HepG2 (cell line): ENCODE data around the gene CCNQ. TPM values are rescaled to one million over a fixed set of nuclear protein-coding genes. Genes with fewer than 3 reads are reported as not detected.

Experiments
- ATAC-seq: fragments of 200-7000 bp; cut with Tn5 transposase; 3 replicates; pipeline ENCODE4 v1.9.1; 2020; ENCODE audit warnings: mild to moderate bottlenecking, moderate library complexity
- BruUV-seq: library from RNA; stranded (reverse); fragments of 400-500 nt; replicated peaks from 2 replicates; lab custom pipeline; 2021; lab: Mats Ljungman, UMichigan
- CTCF ChIA-PET: fragments of 300-600 bp; formaldehyde crosslinking; extraction: SDS; loops from one replicate; lab custom pipeline; 2021; ENCODE audit warnings: low total read pairs, inconsistent platforms, low intra/inter-chr PET ratio; lab: Yijun Ruan, JAX
- POLR2A ChIA-PET: fragments of 350-600 bp; sonication (Branson Sonifier 250); formaldehyde crosslinking; loops from one replicate; lab custom pipeline; 2020; ENCODE audit warnings: antibody characterized with exemption, inconsistent platforms; lab: Yijun Ruan, JAX
- DNase-seq: peaks from one replicate; pipeline ENCODE4 v3.0.0-alpha.2; 2015; ENCODE audit warnings: low spot score
- FAIRE-seq: peaks from 3 replicates; lab custom pipeline; 2011; peaks lifted over from hg19 to GRCh38; lab: Jason Lieb, UNC
- H2AFZ ChIP-seq: one replicate; pipeline ENCODE4 v1.6.1; 2011; ENCODE audit warnings: low read length, inconsistent platforms
- H3K27ac ChIP-seq: fragments of 300-600 bp; 3 replicates; pipeline ENCODE4 v1.8.0; 2011; ENCODE audit warnings: mixed run types, mild to moderate bottlenecking, mixed read lengths, low read length, inconsistent platforms; ENCODE audit not compliant: insufficient read depth; ENCODE audit errors: extremely low read length
- H3K27me3 ChIP-seq, 2 experiments: fragments of 200-600 bp in 1 of 2; 2 replicates in 1 of 2; 3 replicates in 1 of 2; pipeline versions ENCODE4 v1.6.0 to v1.8.0; 2011; ENCODE audit warnings: low read length in 2 of 2, mild to moderate bottlenecking in 2 of 2, moderate library complexity in 2 of 2, inconsistent platforms in 1 of 2; ENCODE audit not compliant: insufficient read depth in 2 of 2, control insufficient read depth in 1 of 2
- H3K36me3 ChIP-seq, 2 experiments: fragments of 200-600 bp in 1 of 2; replicated peaks in 1 of 2; 2 replicates in 1 of 2; 3 replicates in 1 of 2; pipeline versions ENCODE4 v1.5.1 to v1.8.0; 2011; ENCODE audit warnings: low read length in 2 of 2, inconsistent platforms in 1 of 2; ENCODE audit not compliant: insufficient read depth in 2 of 2, control insufficient read depth in 1 of 2
- H3K4me1 ChIP-seq: 2 replicates; pipeline ENCODE4 v1.5.1; 2012; ENCODE audit warnings: low read length, inconsistent platforms; ENCODE audit not compliant: insufficient read depth
- H3K4me2 ChIP-seq: 2 replicates; pipeline ENCODE4 v1.6.0; 2011; ENCODE audit warnings: low read depth, low read length, inconsistent platforms
- H3K4me3 ChIP-seq, 3 experiments: fragments of 200-600 bp in 1 of 3; sonication (generic), shearing (Covaris generic) in 1 of 3; replicated peaks in 1 of 3; 2 replicates each; pipeline ENCODE4 v1.5.1; 2011 to 2016; ENCODE audit warnings: low read length in 3 of 3, inconsistent platforms in 2 of 3, low read depth in 2 of 3, mild to moderate bottlenecking in 2 of 3, control low read depth in 1 of 3, mixed read lengths in 1 of 3; ENCODE audit not compliant: insufficient read depth in 1 of 3
- H3K79me2 ChIP-seq: one replicate; pipeline ENCODE4 v1.6.1; 2011; ENCODE audit warnings: low read length, inconsistent platforms; ENCODE audit not compliant: insufficient read depth
- H3K9ac ChIP-seq: 2 replicates; pipeline ENCODE4 v1.6.0; 2011; ENCODE audit warnings: mild to moderate bottlenecking, low read depth, low read length, inconsistent platforms; ENCODE audit not compliant: insufficient read depth
- H3K9me3 ChIP-seq: 2 replicates; pipeline ENCODE4 v1.5.1; 2012; ENCODE audit warnings: mild to moderate bottlenecking, low read length
- H4K20me1 ChIP-seq: 2 replicates; pipeline ENCODE4 v1.6.0; 2011; ENCODE audit warnings: inconsistent platforms, mild to moderate bottlenecking, low read length, moderate library complexity; ENCODE audit not compliant: insufficient read depth
- AHR ChIP-seq: IDR thresholded peaks from 2 replicates; pipeline ENCODE4 v1.6.1; 2018; ENCODE audit warnings: missing genetic modification reagents, missing compliant biosample characterization
- ATF7-NPFF ChIP-seq: sonication (generic); formaldehyde crosslinking; IDR thresholded peaks from 2 replicates; pipeline ENCODE4 v1.8.1; 2023; ENCODE audit warnings: mild to moderate bottlenecking, low read depth, missing genetic modification reagents, moderate library complexity
- CEBPZ ChIP-seq: IDR thresholded peaks from 2 replicates; pipeline ENCODE4 v1.6.1; 2012; ENCODE audit warnings: low read length, improper control_type of control experiment
- DBP ChIP-seq: sonication (generic); formaldehyde crosslinking; IDR thresholded peaks from 2 replicates; pipeline ENCODE4 v1.4.0; 2020; ENCODE audit warnings: missing genetic modification reagents; ENCODE audit errors: not compliant biosample characterization
- FLYWCH1 ChIP-seq: sonication (generic); formaldehyde crosslinking; IDR thresholded peaks from 2 replicates; pipeline ENCODE4 v1.8.1; 2023; ENCODE audit warnings: mild to moderate bottlenecking, missing genetic modification reagents
- HINFP ChIP-seq: sonication (generic); formaldehyde crosslinking; IDR thresholded peaks from 2 replicates; pipeline ENCODE4 v1.4.0; 2020; ENCODE audit warnings: low read depth, mild to moderate bottlenecking, missing genetic modification reagents
- KAT8 ChIP-seq: IDR thresholded peaks from 2 replicates; pipeline ENCODE4 v1.6.1; 2016; ENCODE audit warnings: missing genetic modification reagents, missing compliant biosample characterization
- NFE2L1 ChIP-seq: sonication (generic); formaldehyde crosslinking; IDR thresholded peaks from 2 replicates; pipeline ENCODE4 v1.4.0; 2020; ENCODE audit warnings: missing genetic modification reagents, mild to moderate bottlenecking, borderline replicate concordance
- POLR2A ChIP-seq, 2 experiments: IDR thresholded peaks; 2 replicates each; pipeline ENCODE4 v1.6.1; 2011; ENCODE audit warnings: low read depth in 2 of 2, low read length in 2 of 2, mild to moderate bottlenecking in 1 of 2, moderate library complexity in 1 of 2; ENCODE audit not compliant: insufficient read depth in 1 of 2
- ZBTB3 ChIP-seq: sonication (generic); formaldehyde crosslinking; IDR thresholded peaks from 2 replicates; pipeline ENCODE4 v1.4.0; 2020; ENCODE audit warnings: low read depth, mild to moderate bottlenecking, moderate library complexity, missing genetic modification reagents, borderline replicate concordance
- ZNF451 ChIP-seq: sonication (generic); formaldehyde crosslinking; IDR thresholded peaks from 2 replicates; pipeline ENCODE4 v1.5.0; 2020; ENCODE audit warnings: mild to moderate bottlenecking, missing genetic modification reagents
- ZNF512B ChIP-seq: sonication (generic); formaldehyde crosslinking; IDR thresholded peaks from 2 replicates; pipeline ENCODE4 v1.5.1; 2020; ENCODE audit warnings: missing genetic modification reagents, mild to moderate bottlenecking, borderline replicate concordance
- ZSCAN30 ChIP-seq: sonication (generic); formaldehyde crosslinking; IDR thresholded peaks from 2 replicates; pipeline ENCODE4 v1.5.0; 2020; ENCODE audit warnings: mild to moderate bottlenecking, missing genetic modification reagents
- WGBS: methylation state at CpG from one replicate; pipeline ENCODE4 v1.1.6; 2017; ENCODE audit warnings: low lambda C conversion rate; 5-methylcytosine and 5-hydroxymethylcytosine counted together
- in situ Hi-C: cut with HindIII; loops from 2 replicates; pipeline ENCODE4 v1.10.0; 2017; ENCODE audit warnings: low pct_unique_long_range_greater_than_20kb; ENCODE audit not compliant: extremely low pct_ligation_motif_present
- intact Hi-C: fragments of 100-400 bp; cut with micrococcal nuclease; formaldehyde crosslinking; loops from one replicate; pipeline ENCODE4 v1.10.0; 2022; ENCODE audit not compliant: unreplicated experiment
- polyA plus RNA-seq, 8 experiments: library from polyadenylated mRNA; depleted of rRNA in 3 of 8; stranded (reverse) in 7 of 8; unstranded in 1 of 8; fragments of >200 nt; fragmentation: Illumina TruSeq in 4 of 8; extraction: Trizol in 4 of 8; gene quantifications; 2 replicates each; pipeline versions ENCODE4 v1.2.1 to v1.2.3, GENCODE V29; 2011 to 2016; ENCODE audit warnings: low read depth in 4 of 8, missing spikeins in 1 of 8, mixed read lengths in 1 of 8; ENCODE audit not compliant: insufficient read depth in 1 of 8
- total RNA-seq, 5 experiments: library from RNA; depleted of rRNA; stranded (reverse); fragments of >200 nt; fragmentation: Illumina TruSeq; extraction: Trizol; gene quantifications; 2 replicates each; pipeline ENCODE4 v1.2.3, GENCODE V29; 2016; ENCODE audit warnings: low read depth in 1 of 5

Gene CCNQ
- total and polyA plus RNA-seq, 2 of the 13 experiments (the other 11 are each of a cell fraction or from before 2014, with no cell fraction given): 15.0 to 25.5 TPM

- Histone ChIP-seq H3K9me3 (no peaks in the 10 kb centered on the region), H4K20me1 (no peaks in the 10 kb centered on the region), H3K4me2 (no peak overlapping the region), H3K27ac (no peak overlapping the region), H3K9ac (no peak overlapping the region), H3K36me3 (no peaks in the 10 kb centered on the region), H3K79me2 (peaks cover 14% of the 10 kb centered on the region), H3K27me3 (no peaks in the 10 kb centered on the region), H3K4me3 (no peak overlapping the region), H3K4me1 (peaks cover 70% of the 10 kb centered on the region), H2AFZ (no peak overlapping the region)
- no TSS peak for BruUV-seq
- intact Hi-C loops (no loop called here), in situ Hi-C loops (no loop called here)
- no peak for DNase-seq
- TF ChIP-seq ZSCAN30 (CRISPR knock-in tag): no peak
- TF ChIP-seq POLR2A (IDR thresholded peaks at IDR 0.05; ENCODE audit: insufficient read depth in 1 of 2, low read depth in 2 of 2, low read length in 2 of 2): no peak
- TF ChIP-seq KAT8 (CRISPR knock-in tag): no peak
- TF ChIP-seq ZBTB3 (CRISPR knock-in tag): no peak
- TF ChIP-seq ATF7-NPFF (CRISPR knock-in tag): no peak
- TF ChIP-seq NFE2L1 (CRISPR knock-in tag): no peak
- no peak for TF ChIP-seq CEBPZ
- no peak for TF ChIP-seq AHR (CRISPR knock-in tag)
- no peak for TF ChIP-seq ZNF512B (CRISPR knock-in tag)
- TF ChIP-seq DBP (CRISPR knock-in tag): no peak
- TF ChIP-seq HINFP (CRISPR knock-in tag): no peak
- no peak for TF ChIP-seq ZNF451 (CRISPR knock-in tag)
- no peak for TF ChIP-seq FLYWCH1
- ChIA-PET CTCF (no interaction called here), POLR2A (interaction anchor here (15.1 kb wide), 1 partner anchor 12 kb away, joined by 596 read pairs; no protein-coding TSS in a partner anchor)
- ATAC-seq: no peak
- 87% methylated on average over 3 of the region's 28 CpGs for WGBS
- no peak for FAIRE-seq
Measured at GRCh38 chrX:153639177-153640044, 40.5 kb upstream of the CCNQ start.
